ENCODE results near the gene GIPC1.
"Not testable (repeated sequence)": the region's sequence is repeated elsewhere in the genome, so short reads cannot be mapped to it uniquely, and the experiment has no call there.

DNA sequence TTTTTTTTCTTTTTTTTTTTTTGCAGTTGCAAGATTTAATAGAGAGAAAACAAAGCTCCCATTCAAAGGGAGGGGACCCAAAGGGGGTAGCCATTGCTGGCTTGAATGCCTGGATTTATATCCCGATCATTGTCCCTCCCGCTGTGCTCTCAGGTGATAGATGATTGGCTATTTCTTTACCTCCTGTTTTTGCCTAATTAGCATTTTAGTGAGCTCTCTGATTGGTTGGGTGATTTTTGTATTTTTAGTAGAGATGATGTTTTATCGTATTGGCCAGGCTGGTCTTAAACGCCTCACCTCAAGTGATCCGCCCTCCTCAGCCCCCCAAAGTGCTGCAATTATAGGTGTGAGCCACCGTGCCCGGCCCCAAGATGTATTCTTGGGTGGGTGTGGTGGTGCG lies 8.6 kb upstream of the GIPC1 start:
- TF ChIP-seq, protein P1, sequence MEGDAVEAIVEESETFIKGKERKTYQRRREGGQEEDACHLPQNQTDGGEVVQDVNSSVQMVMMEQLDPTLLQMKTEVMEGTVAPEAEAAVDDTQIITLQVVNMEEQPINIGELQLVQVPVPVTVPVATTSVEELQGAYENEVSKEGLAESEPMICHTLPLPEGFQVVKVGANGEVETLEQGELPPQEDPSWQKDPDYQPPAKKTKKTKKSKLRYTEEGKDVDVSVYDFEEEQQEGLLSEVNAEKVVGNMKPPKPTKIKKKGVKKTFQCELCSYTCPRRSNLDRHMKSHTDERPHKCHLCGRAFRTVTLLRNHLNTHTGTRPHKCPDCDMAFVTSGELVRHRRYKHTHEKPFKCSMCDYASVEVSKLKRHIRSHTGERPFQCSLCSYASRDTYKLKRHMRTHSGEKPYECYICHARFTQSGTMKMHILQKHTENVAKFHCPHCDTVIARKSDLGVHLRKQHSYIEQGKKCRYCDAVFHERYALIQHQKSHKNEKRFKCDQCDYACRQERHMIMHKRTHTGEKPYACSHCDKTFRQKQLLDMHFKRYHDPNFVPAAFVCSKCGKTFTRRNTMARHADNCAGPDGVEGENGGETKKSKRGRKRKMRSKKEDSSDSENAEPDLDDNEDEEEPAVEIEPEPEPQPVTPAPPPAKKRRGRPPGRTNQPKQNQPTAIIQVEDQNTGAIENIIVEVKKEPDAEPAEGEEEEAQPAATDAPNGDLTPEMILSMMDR (IDR thresholded peaks at IDR 0.05), result not testable (repeated sequence)
- not testable (repeated sequence) for TF ChIP-seq POLR2A, EP300 (IDR thresholded peaks at IDR 0.05)

Data from ovary (tissue), 3 donors.